Neutrophil (primary cell): ENCODE measurements around the gene KBTBD13.
"Not testable (repeated sequence)": the region's sequence is repeated elsewhere in the genome, so short reads cannot be mapped to it uniquely, and the experiment has no call there.

Source experiments
- H3K27ac ChIP-seq: fragments of 200-600 bp; sonication (generic); 2 replicates; pipeline ENCODE4 v1.5.1; 2016; ENCODE audit warnings: mild to moderate bottlenecking, moderate library complexity
- H3K27me3 ChIP-seq: fragments of 200-600 bp; sonication (generic); 2 replicates; pipeline ENCODE4 v1.6.0; 2016; ENCODE audit warnings: mild to moderate bottlenecking
- H3K36me3 ChIP-seq: fragments of 200-600 bp; sonication (generic); 2 replicates; pipeline ENCODE4 v1.5.1; 2017
- H3K4me1 ChIP-seq, 2 experiments: fragments of 200-600 bp in 1 of 2; sonication (generic) in 1 of 2; 1 replicate in 1 of 2; 2 replicates in 1 of 2; pipeline versions ENCODE4 v1.5.1 to v1.6.1; 2013 to 2016; ENCODE audit warnings: low read depth in 1 of 2, low read length in 1 of 2, mild to moderate bottlenecking in 1 of 2, moderate library complexity in 1 of 2; ENCODE audit not compliant: control insufficient read depth in 1 of 2, insufficient read depth in 1 of 2
- H3K4me3 ChIP-seq, 2 experiments: fragments of 200-600 bp in 1 of 2; sonication (generic) in 1 of 2; 1 replicate in 1 of 2; 2 replicates in 1 of 2; pipeline ENCODE4 v1.5.1; 2013 to 2016; ENCODE audit warnings: low read depth in 1 of 2, low read length in 1 of 2, mild to moderate bottlenecking in 1 of 2, moderate library complexity in 1 of 2
- H3K9me3 ChIP-seq: fragments of 200-600 bp; sonication (generic); 2 replicates; pipeline ENCODE4 v1.5.1; 2016
- CTCF ChIP-seq: fragments of 200-600 bp; sonication (generic); IDR thresholded peaks from 2 replicates; pipeline ENCODE4 v1.5.1; 2016; ENCODE audit warnings: antibody characterized with exemption

The KBTBD13 gene

GRCh38 chr15:65038428-65038827 lies 38.1 kb upstream of the KBTBD13 start:
- TF ChIP-seq CTCF: no peak
- peaks cover 5% of the 10 kb centered on the region for H3K27me3 ChIP-seq
- H3K4me1 ChIP-seq: peaks cover 0 to 1% of the 10 kb centered on the region in 2 experiments
- no peak overlapping the region for H3K4me3 ChIP-seq
- H3K36me3 ChIP-seq: no peaks in the 10 kb centered on the region
- H3K9me3 ChIP-seq: no peaks in the 10 kb centered on the region
- H3K27ac ChIP-seq: no peak overlapping the region

- Histone ChIP-seq H3K4me1 (no peaks in the 10 kb centered on the region), H3K36me3 (no peaks in the 10 kb centered on the region), H3K9me3 (no peaks in the 10 kb centered on the region), H3K27ac (no peak overlapping the region), H3K27me3 (peaks cover under 1% of the 10 kb centered on the region), H3K4me3 (no peak overlapping the region)
- TF ChIP-seq CTCF: no peak
Observed at GRCh38 chr15:65038836-65039235, 37.7 kb upstream of the KBTBD13 start.

- Histone ChIP-seq H3K4me1 (no peaks in the 10 kb centered on the region), H3K9me3 (no peaks in the 10 kb centered on the region), H3K36me3 (no peaks in the 10 kb centered on the region), H3K27me3 (no peaks in the 10 kb centered on the region), H3K4me3 (no peak overlapping the region), H3K27ac (no peak overlapping the region)
- TF ChIP-seq CTCF: no peak
Observed at GRCh38 chr15:65040461-65040860, 36.1 kb upstream of the KBTBD13 start.

GRCh38 chr15:65041787-65042186 lies 34.8 kb upstream of the KBTBD13 start:
- Histone ChIP-seq H3K27ac (no peak overlapping the region), H3K9me3 (no peaks in the 10 kb centered on the region), H3K27me3 (no peaks in the 10 kb centered on the region), H3K36me3 (no peaks in the 10 kb centered on the region), H3K4me3 (no peak overlapping the region), H3K4me1 (no peaks in the 10 kb centered on the region)
- no peak for TF ChIP-seq CTCF

- TF ChIP-seq CTCF: no peak
- Histone ChIP-seq H3K27ac (no peak overlapping the region), H3K36me3 (no peaks in the 10 kb centered on the region), H3K4me3 (no peak overlapping the region), H3K4me1 (no peaks in the 10 kb centered on the region), H3K9me3 (no peaks in the 10 kb centered on the region), H3K27me3 (no peaks in the 10 kb centered on the region)
Observed at GRCh38 chr15:65042776-65043327, 33.7 kb upstream of the KBTBD13 start.

- not testable (repeated sequence) for H3K36me3 ChIP-seq, H3K9me3 ChIP-seq, H3K4me1 ChIP-seq, H3K4me3 ChIP-seq, H3K27ac ChIP-seq
- H3K27me3 ChIP-seq: peaks cover 12% of the 10 kb centered on the region
Observed at GRCh38 chr15:65044218-65044617, 32.3 kb upstream of the KBTBD13 start.
